Transverse colon (tissue), 4 donors: ENCODE results near the gene GBX1. TPM values are rescaled to one million over a fixed set of nuclear protein-coding genes. Genes with fewer than 3 reads are reported as not detected.

Source experiments
- DNase-seq: peaks from one replicate; pipeline ENCODE4 v3.0.0-alpha.2; 2019
- H3K27ac ChIP-seq, 4 donors: fragments of 200-600 bp; sonication (generic); 2 replicates each; pipeline ENCODE4 v1.5.1; 2016 to 2018; ENCODE audit warnings: inconsistent platforms in 4 of 4
- H3K27me3 ChIP-seq: fragments of 200-600 bp; sonication (generic); 2 replicates; pipeline ENCODE4 v1.5.1; 2017; ENCODE audit warnings: inconsistent platforms
- H3K36me3 ChIP-seq, 4 donors: fragments of 200-600 bp; sonication (generic); 2 replicates each; pipeline ENCODE4 v1.5.1; 2017 to 2019; ENCODE audit warnings: inconsistent platforms in 4 of 4
- H3K4me1 ChIP-seq, 4 donors: fragments of 200-600 bp; sonication (generic); 2 replicates each; pipeline ENCODE4 v1.5.1; 2017 to 2020; ENCODE audit warnings: inconsistent platforms in 4 of 4
- H3K4me3 ChIP-seq, 4 donors: fragments of 200-600 bp; sonication (generic); 1 replicate in 1 of 4; 2 replicates in 3 of 4; pipeline versions ENCODE4 v1.5.1 to v1.6.1; 2017 to 2019; ENCODE audit warnings: inconsistent platforms in 4 of 4
- H3K9me3 ChIP-seq, 2 donors: fragments of 200-600 bp; sonication (generic); 2 replicates each; pipeline ENCODE4 v1.5.1; 2017 to 2019; ENCODE audit warnings: inconsistent platforms in 2 of 2
- EP300 ChIP-seq: sonication (generic); formaldehyde crosslinking; IDR thresholded peaks from one replicate; pipeline ENCODE4 v1.6.1; 2017; ENCODE audit warnings: antibody characterized with exemption, low read depth
- POLR2A ChIP-seq: fragments of 450-650 bp; IDR thresholded peaks from one replicate; pipeline ENCODE4 v1.6.1; 2016; ENCODE audit warnings: antibody characterized with exemption, mild to moderate bottlenecking, moderate library complexity
- POLR2AphosphoS5 ChIP-seq, 3 donors: sonication (generic); formaldehyde crosslinking; IDR thresholded peaks; one replicate each; pipeline ENCODE4 v1.6.1; 2016; ENCODE audit warnings: antibody characterized with exemption in 3 of 3
- WGBS, 2 donors: methylation state at CpG; one replicate each; pipeline ENCODE4 v1.1.5; 2018; ENCODE audit warnings: low coverage in 1 of 2; 5-methylcytosine and 5-hydroxymethylcytosine counted together
- in situ Hi-C, 4 donors: fragments of 200-750 bp; cut with MboI; loops; one replicate each; pipeline versions ENCODE4 v1.15.0 to v1.15.1; 2017; ENCODE audit warnings: low sequenced_read_pairs in 3 of 4, low pct_ligation_motif_present in 1 of 4, low pct_unique_long_range_greater_than_20kb in 1 of 4
- intact Hi-C: fragments of 100-400 bp; cut with DNase I; formaldehyde crosslinking; loops from one replicate; pipeline ENCODE4 v1.15.1; 2023; ENCODE audit warnings: low total_unique reads
- total RNA-seq, 4 donors: library from RNA; depleted of rRNA; stranded (reverse); fragments of >200 nt; gene quantifications; one replicate each; pipeline ENCODE4 v1.1.0, GENCODE V29; 2016
- TF ChIP-seq, protein P1 (sequence below), 5 experiments: fragments of 200-600 bp in 3 of 5; fragments of 450-650 bp in 2 of 5; sonication (generic) in 3 of 5; IDR thresholded peaks; 1 replicate in 2 of 5; 2 replicates in 3 of 5; pipeline ENCODE4 v1.5.1; 2016 to 2017; ENCODE audit warnings: antibody characterized with exemption in 5 of 5, inconsistent platforms in 3 of 5, mild to moderate bottlenecking in 2 of 5, moderate library complexity in 1 of 5

The GBX1 gene
- total RNA-seq, 4 donors from 2014 or later, result not detected

GRCh38 chr7:151100921-151101320, 66.6 kb downstream of the GBX1 start:
- in situ Hi-C loops, result loop anchor here in 1 of 4 donors (10.0 kb wide), 1 partner anchor 66 kb away; no protein-coding TSS in a partner anchor

GRCh38 chr7:151099486-151100211, 67.8 kb downstream of the GBX1 start:
- H3K36me3 ChIP-seq, result no peaks in the 10 kb centered on the region
- DNase-seq, result no peak
- intact Hi-C loops (no loop called here), in situ Hi-C loops (loop anchor here in 1 of 4 donors (10.0 kb wide), 1 partner anchor 65 kb away; no protein-coding TSS in a partner anchor)
- WGBS, 2 donors, result 40 to 69% methylated on average over 1 to 19 of the region's 20 CpGs
- H3K4me3 ChIP-seq, result no peak overlapping the region
- no peaks in the 10 kb centered on the region for H3K9me3 ChIP-seq
- peaks cover 0 to 4% (median 2%) of the 10 kb centered on the region in 4 donors for H3K4me1 ChIP-seq
- TF ChIP-seq POLR2A (no peak), POLR2AphosphoS5 (IDR thresholded peaks at IDR 0.05) (no peak), EP300 (no peak)
- TF ChIP-seq, protein P1, sequence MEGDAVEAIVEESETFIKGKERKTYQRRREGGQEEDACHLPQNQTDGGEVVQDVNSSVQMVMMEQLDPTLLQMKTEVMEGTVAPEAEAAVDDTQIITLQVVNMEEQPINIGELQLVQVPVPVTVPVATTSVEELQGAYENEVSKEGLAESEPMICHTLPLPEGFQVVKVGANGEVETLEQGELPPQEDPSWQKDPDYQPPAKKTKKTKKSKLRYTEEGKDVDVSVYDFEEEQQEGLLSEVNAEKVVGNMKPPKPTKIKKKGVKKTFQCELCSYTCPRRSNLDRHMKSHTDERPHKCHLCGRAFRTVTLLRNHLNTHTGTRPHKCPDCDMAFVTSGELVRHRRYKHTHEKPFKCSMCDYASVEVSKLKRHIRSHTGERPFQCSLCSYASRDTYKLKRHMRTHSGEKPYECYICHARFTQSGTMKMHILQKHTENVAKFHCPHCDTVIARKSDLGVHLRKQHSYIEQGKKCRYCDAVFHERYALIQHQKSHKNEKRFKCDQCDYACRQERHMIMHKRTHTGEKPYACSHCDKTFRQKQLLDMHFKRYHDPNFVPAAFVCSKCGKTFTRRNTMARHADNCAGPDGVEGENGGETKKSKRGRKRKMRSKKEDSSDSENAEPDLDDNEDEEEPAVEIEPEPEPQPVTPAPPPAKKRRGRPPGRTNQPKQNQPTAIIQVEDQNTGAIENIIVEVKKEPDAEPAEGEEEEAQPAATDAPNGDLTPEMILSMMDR (IDR thresholded peaks at IDR 0.05), result no peak
- H3K27ac ChIP-seq, result no peak overlapping the region
- H3K27me3 ChIP-seq, result no peaks in the 10 kb centered on the region

More at GRCh38 chr7:151100921-151101320, 66.6 kb downstream of the GBX1 start:
- H3K27ac ChIP-seq, result no peak overlapping the region
- no peak for DNase-seq
- no peaks in the 10 kb centered on the region for H3K36me3 ChIP-seq
- no peaks in the 10 kb centered on the region for H3K9me3 ChIP-seq
- peaks cover 0 to 3% (median 0%) of the 10 kb centered on the region in 4 donors for H3K4me1 ChIP-seq
- no peaks in the 10 kb centered on the region for H3K27me3 ChIP-seq
- intact Hi-C loops, result no loop called here
- TF ChIP-seq POLR2A (no peak), POLR2AphosphoS5 (IDR thresholded peaks at IDR 0.05) (no peak), EP300 (no peak)
- TF ChIP-seq, protein P1 (IDR thresholded peaks at IDR 0.05), result no peak
- WGBS, 2 donors, result 96% methylated on average over 8 of the region's 10 CpGs; no CpG with 5 or more reads in 1 of the 2 donors
- H3K4me3 ChIP-seq, result no peak overlapping the region

Other genes with a start within 250 kb of the GBX1 start
- 10 to 100 TPM in 3 of 4 donors, 1 to 10 TPM in 1; 9.5 to 39.0 (median 19.3) TPM for gene KCNH2, start 189.4 kb downstream of the GBX1 start, total RNA-seq
- 10 to 100 TPM in 2 of 4 donors, 1 to 10 TPM in 2; 2.5 to 34.2 (median 7.0) TPM for gene NOS3, start 176.7 kb downstream of the GBX1 start, total RNA-seq
- 1 to 10 TPM in 1 of 4 donors, not detected in 3; 1.1 TPM for gene ATG9B, start 143.2 kb downstream of the GBX1 start, total RNA-seq
- gene ABCB8, start 139.2 kb downstream of the GBX1 start, total RNA-seq, result 10 to 100 TPM; 33.3 to 76.4 (median 51.4) TPM
- gene ASIC3, start 119.2 kb downstream of the GBX1 start, total RNA-seq, result 1 to 10 TPM; 2.6 to 4.3 (median 3.1) TPM
- gene CDK5, start 109.8 kb downstream of the GBX1 start, total RNA-seq, result 10 to 100 TPM in 3 of 4 donors, 1 to 10 TPM in 1; 1.1 to 33.8 (median 10.7) TPM
- 100 to 1,000 TPM in 2 of 4 donors, 10 to 100 TPM in 2; 61.7 to 464 (median 83.2) TPM for gene SLC4A2, start 108.1 kb downstream of the GBX1 start, total RNA-seq
- gene FASTK, start 86.9 kb downstream of the GBX1 start, total RNA-seq, result 100 to 1,000 TPM; 121 to 241 (median 144) TPM
- gene TMUB1, start 84.2 kb downstream of the GBX1 start, total RNA-seq, result 100 to 1,000 TPM in 1 of 4 donors, 10 to 100 TPM in 3; 67.5 to 105 (median 85.9) TPM
- gene AGAP3, start 81.2 kb downstream of the GBX1 start, total RNA-seq, result 10 to 100 TPM; 54.9 to 74.4 (median 63.8) TPM
- gene ASB10, start 19.6 kb upstream of the GBX1 start, total RNA-seq, result not detected
- gene H2BK1, start 42.8 kb upstream of the GBX1 start, total RNA-seq, result not detected
- 10 to 100 TPM in 3 of 4 donors, 1 to 10 TPM in 1; 10.0 to 30.8 (median 27.8) TPM for gene ABCF2, start 59.5 kb upstream of the GBX1 start, total RNA-seq
- 100 to 1,000 TPM in 1 of 4 donors, 10 to 100 TPM in 3; 48.4 to 104 (median 50.9) TPM for gene CHPF2, start 64.8 kb upstream of the GBX1 start, total RNA-seq
- 10 to 100 TPM in 2 of 4 donors, 1 to 10 TPM in 2; 6.6 to 19.1 (median 9.9) TPM for gene SMARCD3, start 81.0 kb upstream of the GBX1 start, total RNA-seq
- 10 to 100 TPM; 26.3 to 69.5 (median 56.4) TPM for gene NUB1, start 174.1 kb upstream of the GBX1 start, total RNA-seq
- gene WDR86, start 242.3 kb upstream of the GBX1 start, total RNA-seq, result 10 to 100 TPM in 1 of 4 donors, 1 to 10 TPM in 3; 2.8 to 33.3 (median 7.1) TPM